ENCODE data around the gene C11orf91. TPM values are rescaled to one million over a fixed set of nuclear protein-coding genes. Genes with fewer than 3 reads are reported as not detected.

C11orf91 gene
- total and polyA plus RNA-seq, 2 of the 8 experiments (the other 6 are each of a cell fraction or from before 2014, with no cell fraction given), result not detected

- Histone ChIP-seq H2BK5ac (ENCODE audit: low read depth, low read length) (peak overlapping the region; percentile 61; the same call in 1 of the 2 replicates), H2BK20ac (ENCODE audit: low read length) (peak overlapping the region; percentile 27; the same call in 1 of the 2 replicates), H4K91ac (replicated peaks; ENCODE audit: insufficient read length, low read length) (peak overlapping the region; percentile 87), H2AFZ (ENCODE audit: low read length) (peak overlapping the region; percentile 6; the same call in 1 of the 2 replicates), H3K36me3 (ENCODE audit: control insufficient read depth in 2 of 4, insufficient read depth in 4 of 4, low read length in 3 of 4) (no peaks in the 10 kb centered on the region), H3K79me1 (ENCODE audit: low read depth, low read length) (no peaks in the 10 kb centered on the region), H3K4ac (replicated peaks; ENCODE audit: insufficient read length, low read depth, low read length) (no peak overlapping the region), H3K4me2 (ENCODE audit: insufficient read depth in 1 of 2, low read depth in 2 of 2, low read length in 2 of 2) (peak overlapping the region; percentile 10 to 45; a peak in 3 of 4 replicates), H2BK12ac (ENCODE audit: low read depth, low read length) (peak overlapping the region; percentile 79; the same call in 1 of the 2 replicates), H3K27me3 (replicated peaks in 1 of 4; ENCODE audit: control insufficient read depth in 3 of 4, extremely low read depth in 1 of 4, insufficient read depth in 3 of 4, low read length in 3 of 4) (no peaks in the 10 kb centered on the region; a peak in 1 of 7 replicates), H2AK5ac (ENCODE audit: low read depth, low read length) (peak overlapping the region; percentile 75; the same call in 1 of the 2 replicates), H3K9ac (replicated peaks in 1 of 4; ENCODE audit: extremely low read depth in 1 of 4, low read depth in 3 of 4, low read length in 3 of 4) (no peak overlapping the region), H3K9me3 (ENCODE audit: insufficient read depth in 2 of 2, low read depth in 1 of 2, low read length in 1 of 2) (no peaks in the 10 kb centered on the region), H3K23me2 (ENCODE audit: low read depth, low read length) (no peaks in the 10 kb centered on the region), H3K56ac (replicated peaks; ENCODE audit: insufficient read length, low read depth, low read length) (no peak overlapping the region), H3K23ac (ENCODE audit: insufficient read length) (no peak overlapping the region), H4K20me1 (replicated peaks in 1 of 2; ENCODE audit: control insufficient read depth in 1 of 2, insufficient read depth in 2 of 2, low read length in 2 of 2) (no peaks in the 10 kb centered on the region), H3K14ac (ENCODE audit: insufficient read length) (no peak overlapping the region), H3K4me1 (replicated peaks in 1 of 4; ENCODE audit: control insufficient read depth in 3 of 4, insufficient read depth in 4 of 4, low read length in 3 of 4) (peaks cover 0 to 18% (median 14%) of the 10 kb centered on the region in 4 experiments; a peak in 6 of 7 replicates), H3K18ac (ENCODE audit: extremely low read depth, low read length) (peak overlapping the region; percentile 26; the same call in 1 of the 2 replicates), H3K79me2 (ENCODE audit: control insufficient read depth in 1 of 2, insufficient read depth in 2 of 2, low read length in 2 of 2) (no peaks in the 10 kb centered on the region), H3K27ac (ENCODE audit: low read depth, low read length) (no peak overlapping the region), H2BK15ac (ENCODE audit: low read length) (no peak overlapping the region; the same call in 1 of the 2 replicates), H3K4me3 (ENCODE audit: extremely low read depth in 1 of 4, insufficient read depth in 2 of 4, low read depth in 3 of 4, low read length in 4 of 4) (peak overlapping the region in 1 of 4 experiments; percentile 8; a peak in 1 of 8 replicates), H2BK120ac (replicated peaks; ENCODE audit: low read depth, low read length) (peak overlapping the region; percentile 16), H4K8ac (ENCODE audit: extremely low read depth, insufficient read depth, low read length) (no peak overlapping the region), H4K5ac (ENCODE audit: insufficient read length, low read depth, low read length) (peak overlapping the region; percentile 81)
- ChIA-PET POLR2A (ENCODE audit: partially characterized antibody) (no interaction called here), CTCF (ENCODE audit: partially characterized antibody) (interaction anchor here (0.8 to 2.5 kb wide), 4 partner anchors 11 to 306 kb away, joined by 3 to 8 read pairs (median 5); no protein-coding TSS in a partner anchor)
- peak; percentile 32 for FAIRE-seq
- DNase-seq (ENCODE audit: low read depth in 1 of 2, low spot score in 2 of 2), result no peak
- TF ChIP-seq SP2 (IDR thresholded peaks at IDR 0.05; ENCODE audit: low read length), result no peak
- no peak for TF ChIP-seq SP1 (IDR thresholded peaks at IDR 0.05; ENCODE audit: low read depth, low read length)
- TF ChIP-seq POLR2A (IDR thresholded peaks at IDR 0.05; ENCODE audit: control extremely low read depth in 1 of 2, low read depth in 2 of 2, low read length in 2 of 2), result no peak
- TF ChIP-seq HDAC2 (IDR thresholded peaks at IDR 0.05; ENCODE audit: borderline replicate concordance in 1 of 2, low read depth in 2 of 2, low read length in 2 of 2), result no peak
- TF ChIP-seq ASH2L (IDR thresholded peaks at IDR 0.05; ENCODE audit: low read length), result peak; percentile 16
- no peak for TF ChIP-seq CBX5 (IDR thresholded peaks at IDR 0.05; ENCODE audit: low read depth, low read length)
- 70% methylated on average over 6 of the region's 6 CpGs; no CpG with 5 or more reads in 1 of the 2 experiments for WGBS, 2 experiments (ENCODE audit: extremely low coverage in 1 of 2, insufficient coverage in 1 of 2, insufficient read length in 1 of 2, insufficient replicate concordance in 2 of 2, low coverage in 1 of 2, low lambda C conversion rate in 2 of 2, missing lambda C conversion rate in 1 of 2)
Measured at GRCh38 chr11:33668951-33669596, 31.6 kb downstream of the C11orf91 start.

All from H1 (cell line).